Hypothalamus (tissue), 51 donors: ENCODE measurements around the gene CDA.

Experiments used
- DNase-seq, 51 donors: peaks; one replicate each; lab custom pipeline; 2025; lab: John Stamatoyannopoulos, UW

The CDA gene

DNA sequence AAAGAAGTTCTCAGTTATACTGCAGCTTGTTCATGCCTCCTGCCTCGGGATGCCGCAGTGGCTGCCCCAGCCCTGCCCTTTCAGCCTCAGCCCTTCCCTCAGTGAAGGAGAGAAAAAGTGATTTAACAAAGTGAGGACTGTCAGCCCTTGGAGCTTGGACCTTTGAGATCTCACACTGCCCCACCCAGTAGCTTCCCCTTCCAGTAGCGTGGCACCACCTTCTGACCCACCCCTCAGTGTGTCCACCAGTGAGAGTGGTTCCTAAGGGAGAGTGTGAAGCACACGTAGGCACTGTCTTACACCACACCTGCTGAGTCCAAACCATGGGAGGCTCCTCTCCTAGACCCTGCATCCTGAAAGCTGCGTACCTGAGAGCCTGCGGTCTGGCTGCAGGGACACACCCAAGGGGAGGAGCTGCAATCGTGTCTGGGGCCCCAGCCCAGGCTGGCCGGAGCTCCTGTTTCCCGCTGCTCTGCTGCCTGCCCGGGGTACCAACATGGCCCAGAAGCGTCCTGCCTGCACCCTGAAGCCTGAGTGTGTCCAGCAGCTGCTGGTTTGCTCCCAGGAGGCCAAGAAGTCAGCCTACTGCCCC is at the start of gene CDA:
Gene CDA, plus strand, starts transcription at position 464 of the 592 bp plus-strand sequence. Its CDS starts 33 bp downstream, at position 497.
- no peak for DNase-seq

DNA sequence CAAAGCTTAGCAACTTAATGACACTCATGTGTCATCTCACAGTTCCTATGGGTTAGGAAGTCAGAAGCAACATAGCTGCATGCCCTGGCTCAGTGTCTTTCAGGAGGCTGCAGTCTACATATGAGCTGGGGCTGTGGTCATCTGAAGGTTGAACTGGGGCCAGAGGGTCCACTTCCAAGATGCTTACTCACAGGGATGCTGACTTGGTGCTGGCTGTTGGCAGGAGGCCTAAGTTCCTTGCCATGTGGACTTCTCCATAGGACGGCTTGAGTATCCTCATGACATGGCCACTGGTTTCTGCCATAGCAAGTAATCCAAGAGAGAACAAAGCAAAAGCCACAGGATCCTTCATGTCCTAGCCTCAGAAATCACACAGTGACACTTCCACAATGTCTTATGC is 48.6 kb upstream of the CDA start:
- no peak for DNase-seq

DNA sequence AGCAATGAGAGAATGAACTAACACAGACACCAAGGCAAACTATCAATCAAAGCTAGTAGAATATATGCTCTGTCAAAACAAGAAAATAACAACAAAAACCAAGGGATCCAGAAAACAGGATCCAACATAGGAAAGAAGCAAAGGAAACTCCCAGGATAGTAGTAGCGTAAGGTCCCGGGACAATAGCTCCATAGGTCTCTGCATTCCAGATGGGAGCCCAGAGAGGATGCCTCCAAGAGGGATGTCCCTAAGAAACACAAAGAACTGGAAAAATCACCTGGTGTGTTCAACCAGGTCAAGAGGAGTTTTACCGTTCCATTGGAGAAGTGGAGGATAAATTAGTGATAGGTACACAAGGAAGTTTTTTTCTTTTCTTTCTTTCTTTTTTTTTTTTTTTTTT is 42.3 kb upstream of the CDA start:
- no peak for DNase-seq

DNA sequence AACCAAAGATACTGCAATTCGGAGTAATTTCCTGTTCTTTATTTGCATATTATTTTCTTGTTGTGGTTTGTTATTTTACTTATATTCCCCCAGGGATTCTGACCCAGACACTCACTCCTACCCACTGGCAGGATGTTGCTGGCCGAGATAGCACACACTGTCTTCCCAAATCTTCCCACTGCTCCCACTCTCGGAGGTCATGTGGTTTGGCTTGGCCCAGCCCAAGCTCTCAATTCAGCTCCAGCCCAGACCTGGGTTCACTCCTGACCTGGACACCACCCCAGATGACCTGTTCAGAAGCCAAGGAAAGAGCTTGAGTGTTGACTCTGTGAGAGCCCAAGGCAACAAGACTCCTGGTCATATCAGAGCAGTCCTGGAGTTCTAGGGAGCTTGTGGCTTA is 37.7 kb upstream of the CDA start:
- DNase-seq: no peak

DNA sequence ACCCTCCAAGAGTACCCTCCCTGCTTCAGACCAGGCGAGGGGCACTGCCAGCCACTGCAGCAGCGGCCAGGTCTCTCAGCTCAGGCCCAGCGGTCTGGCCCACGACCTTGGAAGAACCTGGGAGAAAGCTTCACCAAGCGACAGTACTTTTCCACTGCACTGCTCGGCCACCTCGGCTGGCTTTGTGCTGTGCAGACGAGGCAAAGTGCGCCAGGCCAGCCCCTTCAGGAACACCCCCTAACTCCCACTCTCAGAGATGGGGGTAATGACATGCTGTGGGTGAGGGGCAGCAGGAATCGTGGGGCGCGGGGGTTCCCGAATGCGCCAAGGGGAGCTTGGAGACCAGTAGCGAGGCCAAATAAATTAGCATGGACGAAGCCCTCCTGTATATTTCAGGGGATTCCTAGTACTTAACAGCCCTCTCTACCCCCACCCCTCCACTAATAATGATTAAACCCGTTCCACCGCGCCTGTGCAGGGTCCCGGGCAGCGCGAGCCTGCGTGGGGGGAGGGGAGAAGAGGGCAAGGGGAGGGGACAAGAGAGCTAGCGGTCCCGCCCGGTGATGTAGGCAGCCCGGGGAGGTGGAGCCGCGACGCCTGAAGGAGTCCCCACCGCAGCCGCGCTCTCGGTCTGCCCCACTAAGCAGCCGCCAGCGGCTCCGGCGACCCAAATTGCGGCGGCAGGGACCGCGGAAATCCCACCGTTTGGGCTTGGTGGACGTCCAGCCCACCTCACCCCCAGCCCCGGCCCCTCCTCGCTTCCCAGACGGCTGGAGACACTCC is 36.8 kb upstream of the CDA start, which contains the start of gene FAM43B:
Gene FAM43B, plus strand, starts transcription at position 629 of the 783 bp plus-strand sequence. CDS start 401 bp downstream, outside the sequence.
- peak in 46 of 51 donors; percentile 17 to 88 (median 70) for DNase-seq

DNA sequence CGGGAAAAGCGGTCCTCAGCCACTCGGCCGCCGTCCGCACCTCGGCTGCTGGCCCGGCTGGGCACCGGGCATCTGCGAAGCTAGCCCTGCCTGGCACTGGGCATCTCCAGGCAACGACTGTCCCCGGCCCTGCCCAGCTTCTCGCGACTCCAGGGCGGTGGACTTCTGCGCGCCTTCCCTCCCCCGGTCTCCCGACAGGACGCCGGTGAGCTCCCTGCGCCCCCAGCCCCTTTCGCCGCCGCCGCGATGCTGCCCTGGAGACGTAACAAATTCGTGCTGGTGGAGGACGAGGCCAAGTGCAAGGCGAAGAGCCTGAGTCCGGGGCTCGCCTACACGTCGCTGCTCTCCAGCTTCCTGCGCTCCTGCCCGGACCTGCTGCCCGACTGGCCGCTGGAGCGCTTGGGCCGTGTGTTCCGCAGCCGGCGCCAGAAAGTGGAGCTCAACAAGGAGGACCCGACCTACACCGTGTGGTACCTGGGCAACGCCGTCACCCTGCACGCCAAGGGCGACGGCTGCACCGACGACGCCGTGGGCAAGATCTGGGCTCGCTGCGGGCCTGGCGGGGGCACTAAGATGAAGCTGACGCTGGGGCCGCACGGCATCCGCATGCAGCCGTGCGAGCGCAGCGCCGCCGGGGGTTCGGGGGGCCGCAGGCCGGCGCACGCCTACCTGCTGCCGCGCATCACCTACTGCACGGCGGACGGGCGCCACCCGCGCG is 36.0 kb upstream of the CDA start:
- peak in 1 of 51 donors; percentile 47 for DNase-seq

DNA sequence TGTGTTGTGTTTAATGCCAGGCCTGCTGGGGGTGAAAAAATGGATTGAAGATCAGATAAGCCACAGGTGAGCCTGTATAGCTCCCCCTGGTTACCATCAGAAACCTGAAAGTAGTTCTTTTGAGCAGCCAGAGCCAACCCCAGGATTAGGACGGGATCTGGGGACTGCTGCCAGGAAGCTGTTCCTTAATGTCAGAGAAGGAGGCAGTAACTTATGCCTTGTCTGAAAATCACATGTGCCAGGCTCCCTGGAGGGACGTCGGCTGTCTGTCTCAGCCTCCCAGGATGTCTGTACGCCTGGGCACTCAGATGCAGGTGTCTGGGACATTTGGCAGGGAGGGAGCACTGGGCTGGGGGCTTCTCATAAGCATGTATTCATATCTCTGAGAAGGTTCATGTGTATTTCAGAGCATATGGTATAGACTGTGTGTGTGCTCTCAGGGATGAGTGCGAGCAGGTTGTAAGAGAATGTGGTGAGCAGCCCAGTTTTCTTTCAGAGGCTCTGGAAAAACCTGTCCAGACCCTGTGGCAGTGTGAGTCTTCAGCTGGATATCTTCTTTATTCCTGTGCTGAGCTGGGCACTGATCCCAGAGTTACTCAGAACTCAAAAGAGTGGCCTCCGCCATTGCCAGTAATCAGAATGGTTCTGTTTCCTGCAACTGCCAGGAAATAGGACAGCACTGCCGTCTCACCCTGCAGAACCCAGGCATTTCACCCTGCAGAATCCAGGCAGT is 33.7 kb upstream of the CDA start:
- DNase-seq: peak in 26 of 51 donors; percentile 2 to 63 (median 30)

DNA sequence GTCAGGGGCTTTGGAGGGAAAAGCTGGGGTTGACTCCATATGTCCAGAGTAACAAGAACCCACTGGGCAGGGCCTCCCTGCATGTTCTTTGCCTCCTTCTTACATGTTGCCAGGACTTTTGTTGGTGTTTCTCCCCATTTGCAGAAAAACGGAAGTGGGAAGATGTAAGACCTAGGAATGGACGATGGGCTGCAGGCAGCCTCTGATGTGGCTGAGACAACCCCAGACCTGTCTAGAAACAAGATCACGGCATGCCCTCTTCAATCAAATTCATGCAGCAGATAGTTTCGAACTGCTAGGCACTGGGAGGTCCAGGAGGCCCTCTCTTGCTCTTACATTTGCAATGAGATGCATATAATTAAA is 33.2 kb upstream of the CDA start:
- DNase-seq: no peak

DNA sequence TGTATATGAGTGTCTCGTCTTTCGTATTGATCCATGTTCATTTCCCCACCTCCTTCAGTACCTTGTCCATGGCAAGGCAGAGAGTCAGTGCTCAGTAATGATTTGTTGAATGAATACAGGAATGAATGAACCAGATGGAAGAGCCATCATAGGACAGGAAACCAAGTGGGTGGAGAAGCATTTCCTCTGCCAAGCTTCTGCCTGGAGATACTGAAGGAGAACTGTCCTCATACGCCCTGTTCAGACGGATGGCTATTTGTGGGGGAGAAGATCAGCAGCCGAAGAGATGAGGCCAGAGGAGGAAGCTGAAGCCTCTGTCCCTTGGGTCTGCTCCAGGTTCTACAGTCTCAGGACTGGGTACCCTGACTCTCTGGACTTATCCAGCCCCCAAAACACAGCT is 30.7 kb upstream of the CDA start:
- DNase-seq: no peak

DNA sequence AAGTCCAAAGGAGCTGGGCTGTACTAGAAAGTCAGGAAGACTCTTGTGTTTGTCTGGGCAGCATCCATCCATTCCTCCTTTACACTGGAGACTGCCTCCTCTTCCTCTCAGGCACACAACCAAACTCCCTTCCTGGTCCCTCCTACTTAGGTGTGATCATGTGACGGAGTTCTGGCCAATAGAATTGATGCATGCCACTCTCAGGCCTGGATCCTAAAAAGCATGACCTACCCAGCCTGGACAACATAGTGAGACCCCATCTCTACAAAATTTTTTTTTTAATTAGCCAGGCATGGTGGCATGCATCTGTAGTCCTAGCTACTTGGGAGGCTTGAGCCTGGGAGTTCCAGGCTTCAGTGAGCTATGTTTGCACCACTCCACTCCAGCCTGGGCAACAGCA is 27.9 kb upstream of the CDA start:
- DNase-seq: no peak

DNA sequence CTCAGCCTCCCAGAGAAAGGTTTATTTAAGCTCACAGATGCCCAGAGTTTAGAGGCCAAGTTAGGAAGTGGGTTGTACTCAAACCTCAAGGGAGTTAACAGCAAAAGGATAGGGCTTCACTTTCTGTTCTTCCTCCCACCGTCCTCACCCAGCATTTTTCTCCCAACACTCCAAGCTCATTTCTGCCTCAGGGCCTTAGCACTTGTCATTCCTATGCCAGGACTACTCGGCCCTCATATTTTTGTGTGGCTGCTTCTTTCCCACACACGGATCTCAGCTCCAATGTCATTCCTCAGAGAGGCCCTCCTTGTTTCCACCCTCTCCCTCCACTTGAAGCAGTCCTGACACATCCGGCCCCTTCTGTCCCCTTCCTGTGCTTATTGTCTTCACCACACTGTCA is 23.7 kb upstream of the CDA start:
- no peak for DNase-seq

DNA sequence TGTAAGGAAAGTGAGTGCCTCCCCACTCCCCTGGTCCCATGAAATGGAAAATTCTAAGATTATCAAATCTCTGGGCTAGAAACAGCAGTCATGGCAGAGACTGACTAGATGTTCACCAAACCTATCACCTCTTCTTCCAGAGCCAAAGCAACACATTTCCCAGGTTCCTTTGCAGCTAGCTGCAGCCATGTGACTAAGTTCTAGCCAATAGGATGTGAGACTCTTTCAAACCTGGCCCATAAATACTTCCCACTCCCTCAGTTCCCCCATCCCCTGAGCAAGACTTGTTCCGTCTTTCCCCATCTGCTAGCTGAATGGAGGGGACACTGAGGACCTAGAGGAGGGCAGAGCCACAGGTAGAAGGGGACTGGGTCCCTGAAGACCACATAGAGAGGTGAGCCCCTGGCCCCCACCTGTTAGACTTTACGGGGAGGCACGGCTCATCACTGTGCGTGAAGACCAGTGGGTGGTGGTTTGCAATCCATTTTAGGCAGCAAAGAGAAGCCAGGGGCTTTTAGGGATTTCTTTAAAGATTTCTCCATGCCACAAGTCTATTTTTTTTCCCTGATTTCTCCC is 19.3 kb upstream of the CDA start:
- DNase-seq: no peak

DNA sequence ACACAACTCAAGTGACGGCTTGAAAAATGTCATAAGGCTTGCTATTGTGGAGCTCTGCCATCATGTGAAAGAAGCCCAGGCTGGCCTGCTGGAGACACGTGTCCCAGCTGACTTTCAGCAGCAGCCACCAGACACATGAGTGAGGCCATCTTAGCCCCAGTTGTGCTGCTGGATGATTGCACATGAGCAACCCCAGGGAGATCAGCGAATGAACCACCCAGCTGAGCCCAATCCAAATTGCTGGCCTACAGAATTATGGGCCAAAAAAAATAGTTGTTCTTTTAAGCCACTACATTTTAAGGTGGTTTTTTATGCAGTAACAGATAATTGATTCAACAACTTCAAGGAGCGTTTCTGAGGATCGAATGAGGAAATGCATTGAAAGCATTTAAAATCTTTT is 17.5 kb upstream of the CDA start:
- DNase-seq: no peak

DNA sequence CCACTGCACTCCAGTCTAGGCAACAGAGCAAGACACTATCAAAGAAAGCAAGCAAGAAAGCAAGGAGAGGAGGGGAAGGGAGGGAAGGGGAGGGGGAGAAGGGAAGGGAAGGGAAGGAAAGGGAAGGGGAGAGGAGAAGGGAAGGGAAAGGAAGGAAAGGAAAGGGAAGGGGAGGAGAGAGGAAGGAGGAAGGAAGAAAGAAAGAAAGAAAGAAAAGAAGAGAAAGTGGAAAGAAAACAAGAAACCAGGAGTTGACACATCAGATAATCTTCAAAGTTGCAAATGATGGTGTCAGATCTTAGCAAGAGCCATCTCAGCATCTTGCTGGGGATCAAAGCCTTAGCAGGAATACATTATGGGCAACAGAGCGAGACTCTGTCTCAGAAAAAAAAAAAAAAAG is 14.9 kb upstream of the CDA start:
- no peak for DNase-seq

DNA sequence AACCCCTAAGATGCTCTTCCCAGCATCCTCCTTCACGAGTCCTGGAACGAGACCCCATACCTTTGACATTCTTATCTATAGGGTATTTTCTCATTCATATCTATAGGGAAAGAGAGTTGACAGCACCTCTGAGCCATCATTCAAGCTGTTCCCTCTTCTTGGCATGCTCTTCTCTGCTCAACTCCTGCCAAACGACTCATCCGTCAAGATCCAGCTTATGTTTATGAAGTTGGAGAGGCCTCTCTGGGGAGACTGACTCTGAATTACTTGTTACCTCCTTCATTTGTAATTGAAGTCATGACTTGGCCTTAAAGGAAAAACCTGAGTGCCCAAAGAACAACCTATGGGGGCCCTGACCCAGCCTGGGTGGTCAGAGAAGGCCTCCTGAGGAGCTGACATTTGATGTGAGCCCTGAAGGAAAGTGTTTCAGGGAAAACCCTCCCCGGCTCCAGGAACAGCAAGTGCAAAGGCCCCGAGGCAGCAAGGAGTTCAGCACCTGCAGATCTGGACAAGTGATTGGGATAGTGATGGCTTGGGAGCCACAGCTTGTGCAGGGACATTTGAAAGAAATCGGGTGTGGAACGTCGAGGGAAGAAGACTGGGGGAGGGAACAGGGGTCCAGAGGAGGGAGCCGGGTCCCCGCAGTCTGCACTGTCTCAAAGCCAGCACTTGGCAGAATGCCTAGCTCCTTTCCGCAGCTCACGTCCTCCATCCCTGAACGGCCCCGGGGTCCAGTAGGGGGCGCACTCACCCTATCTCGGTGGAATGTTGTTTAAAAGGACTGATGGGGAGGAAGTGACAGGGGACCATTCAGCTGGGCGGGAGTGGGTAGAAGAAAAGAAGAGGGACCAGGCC is 14.0 kb upstream of the CDA start:
- DNase-seq: peak in 26 of 51 donors; percentile 2 to 54 (median 23)

DNA sequence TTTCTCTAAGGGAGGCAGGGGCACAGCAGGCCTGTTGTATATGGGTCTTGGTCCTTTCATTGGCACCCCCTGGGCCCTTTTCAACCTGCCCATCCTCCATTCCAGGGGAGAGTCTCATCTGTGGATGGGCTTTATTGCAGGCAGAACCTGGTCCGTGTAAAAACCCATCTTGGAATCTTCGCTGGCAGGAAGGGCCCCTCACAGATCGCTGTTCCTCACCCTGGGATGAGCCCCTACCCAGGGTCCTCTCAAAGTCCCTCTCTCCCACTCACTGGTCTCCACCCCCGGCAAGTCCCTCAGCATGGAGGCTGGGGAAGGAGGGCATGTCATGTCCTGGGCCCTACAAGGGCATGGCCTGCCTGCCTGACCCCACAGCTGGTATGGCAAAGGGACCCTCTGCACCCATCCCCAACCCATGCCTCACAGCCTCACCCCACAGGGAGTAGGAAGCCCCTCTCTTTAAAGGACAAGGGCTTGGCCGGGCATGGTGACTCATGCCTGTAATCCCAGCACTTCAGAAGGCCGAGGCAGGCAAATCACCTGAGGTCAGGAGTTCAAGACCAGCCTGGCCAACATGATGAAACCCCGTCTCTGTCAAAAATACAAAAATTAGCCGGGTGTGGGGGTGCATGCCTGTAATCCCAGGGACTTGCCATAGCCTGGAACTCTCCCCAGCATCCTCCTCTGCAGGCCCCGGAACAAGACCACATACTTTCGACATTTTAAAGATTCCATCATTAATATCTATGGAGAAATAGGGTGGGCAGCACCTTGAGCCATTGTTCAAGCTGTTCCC is 13.2 kb upstream of the CDA start:
- DNase-seq: no peak

DNA sequence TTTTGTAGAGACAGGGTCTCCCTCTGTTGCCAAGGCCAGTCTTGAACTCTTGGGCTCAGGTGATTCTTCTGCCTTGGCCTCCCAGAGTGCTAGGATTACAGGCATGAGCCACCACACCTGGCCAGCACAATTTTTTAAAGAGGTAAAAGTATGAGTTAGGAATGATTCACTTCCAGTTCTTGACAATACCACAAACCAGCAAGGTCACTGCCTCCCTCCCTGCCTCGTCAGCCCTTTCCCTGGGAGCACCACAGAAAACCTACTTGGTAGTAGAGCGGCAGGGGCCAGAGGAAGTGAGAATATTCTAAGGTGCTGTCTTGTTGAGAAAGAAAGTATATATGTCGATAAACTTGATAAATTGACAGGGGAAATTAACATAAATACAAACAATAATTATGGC is 10.8 kb upstream of the CDA start:
- no peak for DNase-seq

DNA sequence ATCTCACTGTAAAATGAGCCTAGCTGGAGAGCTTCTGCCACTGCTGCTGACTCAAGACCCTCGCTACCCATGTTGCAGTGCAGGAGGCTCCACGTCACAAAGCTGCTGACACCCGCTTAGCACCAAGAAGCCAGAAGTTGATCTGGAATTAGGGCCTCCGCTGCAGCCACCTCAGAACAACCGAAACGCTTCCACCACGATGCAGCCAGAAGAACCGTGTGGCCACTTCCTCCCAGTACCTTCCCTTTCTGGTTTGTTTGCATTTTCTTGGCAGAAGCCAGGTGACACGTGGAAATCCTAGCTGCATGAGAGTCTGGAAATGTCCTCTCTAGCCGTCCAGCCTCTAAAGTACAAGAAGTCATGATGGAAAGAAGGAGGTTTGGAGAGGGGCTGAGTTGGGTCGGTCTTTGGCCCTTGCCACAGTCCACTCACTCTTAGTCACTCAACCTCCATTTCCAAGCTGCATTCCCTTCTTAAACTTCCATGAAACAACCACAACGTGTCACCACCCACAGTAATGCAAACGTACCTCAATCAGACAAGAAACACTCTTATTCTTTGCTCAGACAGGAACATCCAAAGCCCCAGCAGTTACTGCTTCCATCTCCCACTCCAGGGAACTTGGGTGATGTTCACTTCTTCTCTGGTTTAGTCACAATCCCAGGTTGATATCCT is 10.0 kb upstream of the CDA start:
- no peak for DNase-seq
